NCI-H2196 (cell line): ENCODE results near the gene PTCSC3.
A peak's percentile ranks its signal among the peaks of the same experiment; 100 is the strongest.
"Not testable (repeated sequence)": the region's sequence is repeated elsewhere in the genome, so short reads cannot be mapped to it uniquely, and the experiment has no call there.

Source experiments
- DNase-seq: peaks from one replicate; lab custom pipeline; 2025; ENCODE audit not compliant: unreplicated experiment; lab: John Stamatoyannopoulos, UW

PTCSC3 gene

GRCh38 chr14:36174767-36175424 is 1.6 kb downstream of the PTCSC3 start:
- no peak for DNase-seq

GRCh38 chr14:36173161-36173560 is 3.4 kb downstream of the PTCSC3 start:
- no peak for DNase-seq

GRCh38 chr14:36171607-36172006 is 4.9 kb downstream of the PTCSC3 start:
- DNase-seq: no peak

GRCh38 chr14:36167431-36167830 is 9.1 kb downstream of the PTCSC3 start:
- no peak for DNase-seq

- no peak for DNase-seq
These were observed 13.1 kb downstream of the PTCSC3 start for GRCh38 chr14:36163451-36163850.

- DNase-seq: no peak
These were observed 14.3 kb downstream of the PTCSC3 start for GRCh38 chr14:36162267-36162666.

GRCh38 chr14:36161776-36162175 is 14.7 kb downstream of the PTCSC3 start:
- DNase-seq: no peak

GRCh38 chr14:36151335-36151734 is 25.2 kb downstream of the PTCSC3 start:
- no peak for DNase-seq

- no peak for DNase-seq
These were observed 42.5 kb downstream of the PTCSC3 start for GRCh38 chr14:36134038-36134437.

GRCh38 chr14:36132826-36133225 is 43.7 kb downstream of the PTCSC3 start:
- no peak for DNase-seq

GRCh38 chr14:36130186-36130585 is 46.3 kb downstream of the PTCSC3 start:
- no peak for DNase-seq

- DNase-seq: peak; percentile 50
These were observed 47.3 kb downstream of the PTCSC3 start for GRCh38 chr14:36129181-36129580.

GRCh38 chr14:36113341-36113740 is 63.2 kb downstream of the PTCSC3 start:
- no peak for DNase-seq

GRCh38 chr14:36111822-36112583 is 64.5 kb downstream of the PTCSC3 start:
- DNase-seq: no peak

GRCh38 chr14:36105401-36105800 is 71.1 kb downstream of the PTCSC3 start:
- DNase-seq: peak; percentile 39

- not testable (repeated sequence) for DNase-seq
These were observed 72.3 kb downstream of the PTCSC3 start for GRCh38 chr14:36104258-36104657.

GRCh38 chr14:36099619-36100018 is 76.9 kb downstream of the PTCSC3 start:
- no peak for DNase-seq

- DNase-seq: no peak
These were observed 79.2 kb downstream of the PTCSC3 start for GRCh38 chr14:36097356-36097755.

GRCh38 chr14:36096090-36096489 is 80.4 kb downstream of the PTCSC3 start:
- no peak for DNase-seq

- no peak for DNase-seq
These were observed 81.6 kb downstream of the PTCSC3 start for GRCh38 chr14:36094963-36095362.

GRCh38 chr14:36091096-36091495 is 85.4 kb downstream of the PTCSC3 start:
- DNase-seq: peak; percentile 42

- no peak for DNase-seq
These were observed 89.1 kb downstream of the PTCSC3 start for GRCh38 chr14:36087411-36087810.
